Astrocyte (in vitro differentiated cells and primary cell): ENCODE results near the gene CLEC4E. TPM values are rescaled to one million over a fixed set of nuclear protein-coding genes. Genes with fewer than 3 reads are reported as not detected.

Experiments
- DNase-seq: peaks from one replicate; pipeline ENCODE4 v3.0.0-alpha.2; 2010; ENCODE audit warnings: low read depth
- FAIRE-seq: peaks from 2 replicates; lab custom pipeline; 2011; peaks lifted over from hg19 to GRCh38; lab: Jason Lieb, UNC
- H2AFZ ChIP-seq: 2 replicates; pipeline ENCODE4 v1.6.0; 2012; ENCODE audit warnings: low read depth, low read length, inconsistent platforms
- H3K27ac ChIP-seq: 2 replicates; pipeline ENCODE4 v1.5.1; 2011; ENCODE audit warnings: low read depth, low read length, inconsistent platforms
- H3K27me3 ChIP-seq: 2 replicates; pipeline ENCODE4 v1.6.0; 2011; ENCODE audit warnings: low read length, inconsistent platforms; ENCODE audit not compliant: insufficient read depth
- H3K36me3 ChIP-seq: 2 replicates; pipeline ENCODE4 v1.5.1; 2011; ENCODE audit warnings: low read length, inconsistent platforms; ENCODE audit not compliant: insufficient read depth
- H3K4me1 ChIP-seq: 2 replicates; pipeline ENCODE4 v1.5.1; 2011; ENCODE audit warnings: low read length, inconsistent platforms; ENCODE audit not compliant: insufficient read depth
- H3K4me2 ChIP-seq: 2 replicates; pipeline ENCODE4 v1.6.0; 2012; ENCODE audit warnings: low read length, inconsistent platforms
- H3K4me3 ChIP-seq: 2 replicates; pipeline ENCODE4 v1.5.1; 2011; ENCODE audit warnings: low read depth, mild to moderate bottlenecking, low read length, inconsistent platforms; ENCODE audit not compliant: insufficient read depth
- H3K79me2 ChIP-seq: 2 replicates; pipeline ENCODE4 v1.6.0; 2012; ENCODE audit warnings: mild to moderate bottlenecking, low read length, inconsistent platforms; ENCODE audit not compliant: insufficient read depth
- H3K9ac ChIP-seq: 2 replicates; pipeline ENCODE4 v1.6.0; 2012; ENCODE audit warnings: mild to moderate bottlenecking, low read length, inconsistent platforms
- H3K9me3 ChIP-seq: 2 replicates; pipeline ENCODE4 v1.5.1; 2012; ENCODE audit warnings: low read depth, mild to moderate bottlenecking, low read length, inconsistent platforms; ENCODE audit not compliant: insufficient read depth
- H4K20me1 ChIP-seq: 2 replicates; pipeline ENCODE4 v1.6.0; 2012; ENCODE audit warnings: low read length, inconsistent platforms; ENCODE audit not compliant: insufficient read depth
- H3K27ac Mint-ChIP-seq: one replicate; pipeline ENCODE4 v1.8.0; 2021; ENCODE audit warnings: mild to moderate bottlenecking, mixed read lengths; ENCODE audit not compliant: unreplicated experiment
- H3K27me3 Mint-ChIP-seq: one replicate; pipeline ENCODE4 v1.8.0; 2021; ENCODE audit warnings: low read depth, mixed read lengths; ENCODE audit not compliant: unreplicated experiment
- H3K36me3 Mint-ChIP-seq: one replicate; pipeline ENCODE4 v1.8.0; 2021; ENCODE audit warnings: low read depth, mixed read lengths; ENCODE audit not compliant: unreplicated experiment
- H3K4me1 Mint-ChIP-seq: one replicate; pipeline ENCODE4 v1.8.0; 2021; ENCODE audit warnings: low read depth, mixed read lengths; ENCODE audit not compliant: unreplicated experiment
- H3K4me3 Mint-ChIP-seq: one replicate; pipeline ENCODE4 v1.8.0; 2021; ENCODE audit warnings: mild to moderate bottlenecking, moderate library complexity, mixed read lengths; ENCODE audit not compliant: unreplicated experiment
- H3K9me3 Mint-ChIP-seq: one replicate; pipeline ENCODE4 v1.8.0; 2021; ENCODE audit warnings: mild to moderate bottlenecking, mixed read lengths; ENCODE audit not compliant: unreplicated experiment
- EZH2 ChIP-seq: IDR thresholded peaks from 2 replicates; pipeline ENCODE4 v1.6.1; 2012; ENCODE audit warnings: mild to moderate bottlenecking, low read length, inconsistent platforms; ENCODE audit not compliant: insufficient read depth
- total RNA-seq: library from RNA; stranded (reverse); gene quantifications from 2 replicates; pipeline ENCODE4 v1.2.1, GENCODE V29; 2021
- TF ChIP-seq, protein P1 (sequence below): IDR thresholded peaks from 2 replicates; pipeline ENCODE4 v1.5.1; 2011; ENCODE audit warnings: low read depth, mild to moderate bottlenecking, inconsistent platforms, low read length, moderate library complexity; ENCODE audit not compliant: insufficient read depth

The CLEC4E gene
- total RNA-seq, 1 donor from 2014 or later: not detected

GRCh38 chr12:8561011-8561410 is 20.3 kb upstream of the CLEC4E start:
- Histone ChIP-seq H2AFZ (no peak overlapping the region), H3K27me3 (no peaks in the 10 kb centered on the region), H3K4me2 (no peak overlapping the region), H3K27ac (no peak overlapping the region), H3K4me3 (no peak overlapping the region), H3K9ac (no peak overlapping the region), H4K20me1 (no peaks in the 10 kb centered on the region), H3K36me3 (no peaks in the 10 kb centered on the region), H3K4me1 (no peaks in the 10 kb centered on the region), H3K79me2 (no peaks in the 10 kb centered on the region), H3K9me3 (no peaks in the 10 kb centered on the region)
- no peak for DNase-seq
- H3K27me3 Mint-ChIP-seq: no peaks in the 10 kb centered on the region
- no peaks in the 10 kb centered on the region for H3K36me3 Mint-ChIP-seq
- peaks cover 8% of the 10 kb centered on the region for H3K4me1 Mint-ChIP-seq
- no peak overlapping the region for H3K27ac Mint-ChIP-seq
- FAIRE-seq: no peak
- no peak for TF ChIP-seq EZH2
- TF ChIP-seq, protein P1, sequence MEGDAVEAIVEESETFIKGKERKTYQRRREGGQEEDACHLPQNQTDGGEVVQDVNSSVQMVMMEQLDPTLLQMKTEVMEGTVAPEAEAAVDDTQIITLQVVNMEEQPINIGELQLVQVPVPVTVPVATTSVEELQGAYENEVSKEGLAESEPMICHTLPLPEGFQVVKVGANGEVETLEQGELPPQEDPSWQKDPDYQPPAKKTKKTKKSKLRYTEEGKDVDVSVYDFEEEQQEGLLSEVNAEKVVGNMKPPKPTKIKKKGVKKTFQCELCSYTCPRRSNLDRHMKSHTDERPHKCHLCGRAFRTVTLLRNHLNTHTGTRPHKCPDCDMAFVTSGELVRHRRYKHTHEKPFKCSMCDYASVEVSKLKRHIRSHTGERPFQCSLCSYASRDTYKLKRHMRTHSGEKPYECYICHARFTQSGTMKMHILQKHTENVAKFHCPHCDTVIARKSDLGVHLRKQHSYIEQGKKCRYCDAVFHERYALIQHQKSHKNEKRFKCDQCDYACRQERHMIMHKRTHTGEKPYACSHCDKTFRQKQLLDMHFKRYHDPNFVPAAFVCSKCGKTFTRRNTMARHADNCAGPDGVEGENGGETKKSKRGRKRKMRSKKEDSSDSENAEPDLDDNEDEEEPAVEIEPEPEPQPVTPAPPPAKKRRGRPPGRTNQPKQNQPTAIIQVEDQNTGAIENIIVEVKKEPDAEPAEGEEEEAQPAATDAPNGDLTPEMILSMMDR: no peak
- H3K4me3 Mint-ChIP-seq: no peak overlapping the region
- H3K9me3 Mint-ChIP-seq: peaks cover 8% of the 10 kb centered on the region

DNA sequence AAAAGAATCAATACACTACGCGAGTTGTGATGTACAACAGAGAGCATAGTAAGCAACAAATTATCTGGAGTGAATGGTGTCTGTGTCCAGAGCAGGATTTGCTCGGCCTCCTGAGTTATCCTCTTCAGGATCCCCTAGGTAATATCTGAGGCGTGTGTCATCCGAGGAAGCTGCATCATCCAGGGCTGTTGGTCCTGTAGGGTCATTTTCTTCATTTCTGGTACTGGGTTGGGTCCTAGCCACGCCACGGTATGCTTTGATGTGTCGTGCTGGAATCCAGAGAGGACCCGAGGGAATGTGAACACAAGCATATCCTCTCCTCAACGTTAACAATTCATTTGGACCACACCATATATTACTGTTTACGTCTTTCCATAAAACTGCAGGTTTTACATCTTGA is 19.0 kb upstream of the CLEC4E start:
- H3K27ac Mint-ChIP-seq: no peak overlapping the region
- DNase-seq: no peak
- H2AFZ ChIP-seq: no peak overlapping the region
- TF ChIP-seq, protein P1: no peak
- no peak for TF ChIP-seq EZH2
- no peak overlapping the region for H3K27ac ChIP-seq
- peaks cover 8% of the 10 kb centered on the region for H3K9me3 Mint-ChIP-seq
- no peaks in the 10 kb centered on the region for H3K27me3 Mint-ChIP-seq
- no peaks in the 10 kb centered on the region for H3K36me3 Mint-ChIP-seq
- H3K27me3 ChIP-seq: no peaks in the 10 kb centered on the region
- no peak overlapping the region for H3K4me2 ChIP-seq
- H3K4me3 Mint-ChIP-seq: no peak overlapping the region
- H3K4me1 ChIP-seq: no peaks in the 10 kb centered on the region
- H3K9ac ChIP-seq: no peak overlapping the region
- no peaks in the 10 kb centered on the region for H3K9me3 ChIP-seq
- no peaks in the 10 kb centered on the region for H4K20me1 ChIP-seq
- no peak for FAIRE-seq
- no peaks in the 10 kb centered on the region for H3K79me2 ChIP-seq
- no peaks in the 10 kb centered on the region for H3K36me3 ChIP-seq
- no peak overlapping the region for H3K4me3 ChIP-seq
- H3K4me1 Mint-ChIP-seq: peaks cover 11% of the 10 kb centered on the region

- Histone ChIP-seq H3K27me3 (no peaks in the 10 kb centered on the region), H3K4me1 (no peaks in the 10 kb centered on the region), H3K27ac (no peak overlapping the region), H2AFZ (no peak overlapping the region), H3K4me3 (no peak overlapping the region), H3K9ac (no peak overlapping the region), H3K79me2 (no peaks in the 10 kb centered on the region), H4K20me1 (no peaks in the 10 kb centered on the region), H3K4me2 (no peak overlapping the region), H3K9me3 (no peaks in the 10 kb centered on the region), H3K36me3 (no peaks in the 10 kb centered on the region)
- H3K27me3 Mint-ChIP-seq: no peaks in the 10 kb centered on the region
- no peak overlapping the region for H3K4me3 Mint-ChIP-seq
- H3K4me1 Mint-ChIP-seq: peaks cover 15% of the 10 kb centered on the region
- DNase-seq: no peak
- FAIRE-seq: no peak
- no peak for TF ChIP-seq EZH2
- TF ChIP-seq, protein P1: no peak
- H3K36me3 Mint-ChIP-seq: no peaks in the 10 kb centered on the region
- H3K27ac Mint-ChIP-seq: no peak overlapping the region
- H3K9me3 Mint-ChIP-seq: no peaks in the 10 kb centered on the region
These were observed 15.9 kb upstream of the CLEC4E start for GRCh38 chr12:8556531-8557097.
